ENCODE results near the gene HS2ST1.

GRCh38 chr1:86998727-86999126 is 84.3 kb downstream of the HS2ST1 start:
- no peak for TF ChIP-seq ZC3H10 (CRISPR knock-in tag; IDR thresholded peaks at IDR 0.05)
- TF ChIP-seq CSDC2 (CRISPR knock-in tag; IDR thresholded peaks at IDR 0.05) = no peak
- no peak for TF ChIP-seq TOX (CRISPR knock-in tag; IDR thresholded peaks at IDR 0.05; ENCODE audit: borderline replicate concordance)
- no peak for TF ChIP-seq PPARA (CRISPR knock-in tag; IDR thresholded peaks at IDR 0.05; ENCODE audit: borderline replicate concordance)
- TF ChIP-seq ZFP3 (CRISPR knock-in tag; IDR thresholded peaks at IDR 0.05) = no peak

Data from SK-N-SH treated with all-trans-retinoic acid at 6 μM for 48 hours (cell line).